Fibroblast of skin of left quadriceps (primary cell): ENCODE measurements around the gene ABTB1.

Source experiments
- DNase-seq, 2 experiments: peaks; one replicate each; pipeline ENCODE4 v3.0.0-alpha.2; 2013; ENCODE audit warnings: low read depth in 2 of 2

The ABTB1 gene

GRCh38 chr3:127719369-127719768 is 46.6 kb downstream of the ABTB1 start:
- DNase-seq: no peak

- no peak for DNase-seq
Measured at GRCh38 chr3:127720161-127720823, 47.5 kb downstream of the ABTB1 start.

GRCh38 chr3:127720985-127721935 is 48.5 kb downstream of the ABTB1 start:
- DNase-seq: no peak

- DNase-seq: no peak
Measured at GRCh38 chr3:127722091-127722784, 49.5 kb downstream of the ABTB1 start.

GRCh38 chr3:127723011-127723567 is 50.3 kb downstream of the ABTB1 start:
- DNase-seq: no peak

GRCh38 chr3:127726894-127727293 is 54.1 kb downstream of the ABTB1 start:
- no peak for DNase-seq

GRCh38 chr3:127728417-127729015 is 55.8 kb downstream of the ABTB1 start:
- DNase-seq: no peak

- no peak for DNase-seq
Measured at GRCh38 chr3:127729556-127730056, 56.9 kb downstream of the ABTB1 start.

- no peak for DNase-seq
Measured at GRCh38 chr3:127730171-127730570, 57.4 kb downstream of the ABTB1 start.
